ENCODE data around the gene LONRF2.

LONRF2 gene

DNA sequence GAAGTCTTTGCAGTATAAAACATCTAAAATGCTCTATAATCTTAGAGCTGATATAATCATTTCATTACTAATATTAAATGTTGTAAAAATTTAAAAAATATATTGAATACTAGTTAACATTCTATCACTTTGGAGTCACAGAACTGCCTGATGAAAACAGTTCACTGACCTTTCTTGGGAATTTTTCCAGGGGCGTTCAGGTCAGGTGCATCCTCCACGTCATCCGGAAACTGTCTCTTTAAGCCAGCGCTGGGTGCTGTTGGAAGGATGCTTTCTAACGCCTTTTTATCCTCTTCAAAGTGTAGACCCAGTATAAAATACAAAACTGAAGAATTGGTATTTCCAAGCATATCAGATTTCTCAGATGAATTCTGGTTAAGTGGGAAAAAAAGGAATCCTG is 22.8 kb downstream of the LONRF2 start:
- no peak for DNase-seq (ENCODE audit: low read depth in 1 of 2, low spot score in 1 of 2)
- no peak overlapping the region for H3K27ac ChIP-seq (replicated peaks)
- H3K27me3 ChIP-seq (ENCODE audit: insufficient read depth, poor library complexity, severe bottlenecking), result no peaks in the 10 kb centered on the region
- TF ChIP-seq CTCF (IDR thresholded peaks at IDR 0.05; ENCODE audit: insufficient read depth, low read length) (no peak), SPI1 (IDR thresholded peaks at IDR 0.05; ENCODE audit: borderline replicate concordance, low read depth) (no peak), POLR2AphosphoS5 (IDR thresholded peaks at IDR 0.05; ENCODE audit: low read depth) (no peak), GABPA (IDR thresholded peaks at IDR 0.05; ENCODE audit: low read depth) (no peak)
- TF ChIP-seq, protein P1, sequence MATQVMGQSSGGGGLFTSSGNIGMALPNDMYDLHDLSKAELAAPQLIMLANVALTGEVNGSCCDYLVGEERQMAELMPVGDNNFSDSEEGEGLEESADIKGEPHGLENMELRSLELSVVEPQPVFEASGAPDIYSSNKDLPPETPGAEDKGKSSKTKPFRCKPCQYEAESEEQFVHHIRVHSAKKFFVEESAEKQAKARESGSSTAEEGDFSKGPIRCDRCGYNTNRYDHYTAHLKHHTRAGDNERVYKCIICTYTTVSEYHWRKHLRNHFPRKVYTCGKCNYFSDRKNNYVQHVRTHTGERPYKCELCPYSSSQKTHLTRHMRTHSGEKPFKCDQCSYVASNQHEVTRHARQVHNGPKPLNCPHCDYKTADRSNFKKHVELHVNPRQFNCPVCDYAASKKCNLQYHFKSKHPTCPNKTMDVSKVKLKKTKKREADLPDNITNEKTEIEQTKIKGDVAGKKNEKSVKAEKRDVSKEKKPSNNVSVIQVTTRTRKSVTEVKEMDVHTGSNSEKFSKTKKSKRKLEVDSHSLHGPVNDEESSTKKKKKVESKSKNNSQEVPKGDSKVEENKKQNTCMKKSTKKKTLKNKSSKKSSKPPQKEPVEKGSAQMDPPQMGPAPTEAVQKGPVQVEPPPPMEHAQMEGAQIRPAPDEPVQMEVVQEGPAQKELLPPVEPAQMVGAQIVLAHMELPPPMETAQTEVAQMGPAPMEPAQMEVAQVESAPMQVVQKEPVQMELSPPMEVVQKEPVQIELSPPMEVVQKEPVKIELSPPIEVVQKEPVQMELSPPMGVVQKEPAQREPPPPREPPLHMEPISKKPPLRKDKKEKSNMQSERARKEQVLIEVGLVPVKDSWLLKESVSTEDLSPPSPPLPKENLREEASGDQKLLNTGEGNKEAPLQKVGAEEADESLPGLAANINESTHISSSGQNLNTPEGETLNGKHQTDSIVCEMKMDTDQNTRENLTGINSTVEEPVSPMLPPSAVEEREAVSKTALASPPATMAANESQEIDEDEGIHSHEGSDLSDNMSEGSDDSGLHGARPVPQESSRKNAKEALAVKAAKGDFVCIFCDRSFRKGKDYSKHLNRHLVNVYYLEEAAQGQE (IDR thresholded peaks at IDR 0.05; ENCODE audit: insufficient replicate concordance, low read depth), result no peak
- H3K4me3 ChIP-seq (replicated peaks; ENCODE audit: insufficient read depth, low read length), result no peak overlapping the region

DNA sequence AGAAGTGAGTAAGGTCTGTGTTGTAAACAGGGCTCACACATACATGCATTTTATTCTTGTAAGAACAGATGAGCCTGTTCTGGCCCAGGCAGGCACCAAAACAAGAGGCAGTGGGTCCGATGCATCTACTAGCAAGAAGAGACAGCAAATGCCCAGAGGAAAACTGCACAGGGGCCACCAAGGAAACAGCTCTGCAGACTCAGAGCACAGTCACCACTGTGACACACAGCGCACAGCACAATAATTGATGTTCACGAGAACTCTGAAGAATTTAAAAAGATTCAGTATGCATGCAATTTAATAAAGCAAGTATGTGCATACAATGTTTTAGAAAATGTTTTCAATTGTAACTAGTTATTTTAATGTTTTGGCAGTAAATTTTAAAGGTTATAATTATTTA is 24.8 kb downstream of the LONRF2 start:
- Histone ChIP-seq H3K27me3 (ENCODE audit: insufficient read depth, poor library complexity, severe bottlenecking) (no peaks in the 10 kb centered on the region), H3K27ac (replicated peaks) (no peak overlapping the region), H3K4me3 (replicated peaks; ENCODE audit: insufficient read depth, low read length) (no peak overlapping the region)
- DNase-seq (ENCODE audit: low read depth in 1 of 2, low spot score in 1 of 2), result no peak
- TF ChIP-seq POLR2AphosphoS5 (IDR thresholded peaks at IDR 0.05; ENCODE audit: low read depth) (no peak), GABPA (IDR thresholded peaks at IDR 0.05; ENCODE audit: low read depth) (no peak), SPI1 (IDR thresholded peaks at IDR 0.05; ENCODE audit: borderline replicate concordance, low read depth) (no peak), CTCF (IDR thresholded peaks at IDR 0.05; ENCODE audit: insufficient read depth, low read length) (no peak)
- TF ChIP-seq, protein P1 (IDR thresholded peaks at IDR 0.05; ENCODE audit: insufficient replicate concordance, low read depth), result no peak

GRCh38 chr2:100294162-100294497 is 28.2 kb downstream of the LONRF2 start:
- Histone ChIP-seq H3K27me3 (ENCODE audit: insufficient read depth, poor library complexity, severe bottlenecking) (no peaks in the 10 kb centered on the region), H3K27ac (replicated peaks) (no peak overlapping the region), H3K4me3 (replicated peaks; ENCODE audit: insufficient read depth, low read length) (no peak overlapping the region)
- TF ChIP-seq CTCF (IDR thresholded peaks at IDR 0.05; ENCODE audit: insufficient read depth, low read length) (no peak), POLR2AphosphoS5 (IDR thresholded peaks at IDR 0.05; ENCODE audit: low read depth) (no peak), SPI1 (IDR thresholded peaks at IDR 0.05; ENCODE audit: borderline replicate concordance, low read depth) (no peak), GABPA (IDR thresholded peaks at IDR 0.05; ENCODE audit: low read depth) (no peak)
- TF ChIP-seq, protein P1 (IDR thresholded peaks at IDR 0.05; ENCODE audit: insufficient replicate concordance, low read depth), result no peak
- DNase-seq (ENCODE audit: low read depth in 1 of 2, low spot score in 1 of 2), result no peak

Measured in HL-60 (cell line).